Heart left ventricle (tissue), 13 donors: ENCODE data around the gene CHST11.

Source experiments
- CTCF ChIP-seq, 12 donors: fragments of 200-600 bp; sonication (generic) in 4 of 12; IDR thresholded peaks; one replicate each; pipeline versions ENCODE4 v1.5.0 to v1.8.0; 2018 to 2022; ENCODE audit warnings: antibody characterized with exemption in 12 of 12, mild to moderate bottlenecking in 5 of 12
- POLR2A ChIP-seq, 2 donors: fragments of 450-650 bp; IDR thresholded peaks; one replicate each; pipeline ENCODE4 v1.6.1; 2017; ENCODE audit warnings: antibody characterized with exemption in 2 of 2, mild to moderate bottlenecking in 2 of 2, moderate library complexity in 2 of 2
- donor health status: ischemic (EF 13 %, LVEDD 7.1; RV severe dilation, severe dysfunction).
- donor health status: DM: no; HTN: yes; CAD: no.
- donor health status: DM: no; HTN: no; CAD: no.
- donor health status: ischemic (EF 25% LVEDD 6.9; RV normal size, moderate dysfunction).
- donor health status: ischemic (EF 25% LVEDD 5.7; RV mildly dilated, moderate dysfunction).
- donor health status: ischemic (EF 35%, LVEDD 5.7; RV mildly dilated, moderate dysfunction).
- donor health status: nonischemic (EF 11% LVEDD 7.7; RV severe dilation, severe dysfunction).
- donor health status: DM: yes; HTN: yes; CAD: no.
- donor health status: PGD.
- donor health status: ischemic (EF 29% LVEDD 5.4; RV normal size, mild dysfunction).
- donor health status: nonischemic (EF 23%, LVEDD 6.1; RV moderate dilation, normal function).

- TF ChIP-seq POLR2A (IDR thresholded peaks at IDR 0.05) (no peak), CTCF (IDR thresholded peaks at IDR 0.05) (no peak)
Measured at GRCh38 chr12:104698871-104699270, 242.1 kb downstream of the CHST11 start.
